ENCODE data around the gene FOXP1. TPM values are rescaled to one million over a fixed set of nuclear protein-coding genes. Genes with fewer than 3 reads are reported as not detected.

The FOXP1 gene
- total RNA-seq, 1 donor: 55.7 TPM

GRCh38 chr3:71469138-71469435, 114.4 kb downstream of the FOXP1 start:
- TF ChIP-seq CTCF (IDR thresholded peaks at IDR 0.05; ENCODE audit: insufficient read depth, low read depth, low read length): no peak
- no peak overlapping the region for H3K4me3 ChIP-seq (ENCODE audit: low read depth, low read length)
- DNase-seq (ENCODE audit: low read depth): no peak

GRCh38 chr3:71468311-71469137, 115.0 kb downstream of the FOXP1 start:
- no peak for TF ChIP-seq CTCF (IDR thresholded peaks at IDR 0.05; ENCODE audit: insufficient read depth, low read depth, low read length)
- no peak for DNase-seq (ENCODE audit: low read depth)
- no peak overlapping the region for H3K4me3 ChIP-seq (ENCODE audit: low read depth, low read length)

- no peak for TF ChIP-seq CTCF (IDR thresholded peaks at IDR 0.05; ENCODE audit: insufficient read depth, low read depth, low read length)
- DNase-seq (ENCODE audit: low read depth): peak; percentile 13
- H3K4me3 ChIP-seq (ENCODE audit: low read depth, low read length): no peak overlapping the region
Measured at GRCh38 chr3:71466483-71466882, 117.0 kb downstream of the FOXP1 start.

- no peak for TF ChIP-seq CTCF (IDR thresholded peaks at IDR 0.05; ENCODE audit: insufficient read depth, low read depth, low read length)
- DNase-seq (ENCODE audit: low read depth): no peak
Measured at GRCh38 chr3:71465371-71466036, 118.0 kb downstream of the FOXP1 start.

GRCh38 chr3:71464613-71465012, 118.9 kb downstream of the FOXP1 start:
- no peak for DNase-seq (ENCODE audit: low read depth)
- no peak for TF ChIP-seq CTCF (IDR thresholded peaks at IDR 0.05; ENCODE audit: insufficient read depth, low read depth, low read length)
- no peak overlapping the region for H3K4me3 ChIP-seq (ENCODE audit: low read depth, low read length)

More at GRCh38 chr3:71465371-71466036, 118.0 kb downstream of the FOXP1 start:
- H3K4me3 ChIP-seq (ENCODE audit: low read depth, low read length): no peak overlapping the region

- no peak for TF ChIP-seq CTCF (IDR thresholded peaks at IDR 0.05; ENCODE audit: insufficient read depth, low read depth, low read length)
- H3K4me3 ChIP-seq (ENCODE audit: low read depth, low read length): no peak overlapping the region
- DNase-seq (ENCODE audit: low read depth): no peak
Measured at GRCh38 chr3:71463617-71464016, 119.9 kb downstream of the FOXP1 start.
